ENCODE results near the gene SLC49A3. TPM values are rescaled to one million over a fixed set of nuclear protein-coding genes. Genes with fewer than 3 reads are reported as not detected.

Gene SLC49A3
- total and polyA plus RNA-seq, 2 of the 13 experiments (the other 11 are each of a cell fraction or from before 2014, with no cell fraction given): 0.07 to 0.17 TPM

DNA sequence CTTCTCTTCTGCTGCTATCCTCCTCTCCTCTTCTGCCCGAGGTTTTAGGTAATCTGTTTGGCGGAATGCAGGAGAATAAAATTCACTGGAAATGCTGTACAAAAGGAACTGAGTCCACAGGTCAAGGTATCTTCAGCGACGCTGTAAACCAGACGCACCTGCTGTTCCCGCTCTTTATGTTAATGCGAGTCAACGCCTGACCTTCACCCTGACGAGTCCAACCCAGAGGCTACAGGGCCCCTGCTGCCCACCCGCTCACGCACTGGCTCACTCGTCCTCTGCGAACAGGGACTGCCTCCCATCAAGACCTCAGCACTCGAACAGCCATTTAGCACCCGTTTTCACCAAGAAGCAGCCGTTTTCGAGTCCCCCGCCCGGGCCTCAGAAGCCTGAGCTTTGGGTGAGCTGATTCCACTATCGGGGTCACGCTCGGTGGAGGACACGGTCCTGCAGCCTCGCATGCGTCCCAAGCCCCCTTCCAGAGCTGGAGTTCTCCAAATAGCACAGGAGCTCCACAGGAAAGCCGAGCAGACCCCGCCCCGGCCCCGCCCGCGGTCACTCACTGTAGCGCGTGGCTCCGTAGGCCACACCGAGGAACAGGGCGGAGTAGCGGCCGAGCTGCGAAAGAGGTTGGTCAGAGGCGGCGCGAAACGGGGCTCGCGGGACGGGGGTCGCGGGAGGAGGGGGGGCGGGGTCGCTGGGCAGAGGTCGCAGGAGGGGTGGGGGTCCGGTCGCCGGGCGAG lies 15.4 kb downstream of the SLC49A3 start (continued):
- TF ChIP-seq, protein P1, sequence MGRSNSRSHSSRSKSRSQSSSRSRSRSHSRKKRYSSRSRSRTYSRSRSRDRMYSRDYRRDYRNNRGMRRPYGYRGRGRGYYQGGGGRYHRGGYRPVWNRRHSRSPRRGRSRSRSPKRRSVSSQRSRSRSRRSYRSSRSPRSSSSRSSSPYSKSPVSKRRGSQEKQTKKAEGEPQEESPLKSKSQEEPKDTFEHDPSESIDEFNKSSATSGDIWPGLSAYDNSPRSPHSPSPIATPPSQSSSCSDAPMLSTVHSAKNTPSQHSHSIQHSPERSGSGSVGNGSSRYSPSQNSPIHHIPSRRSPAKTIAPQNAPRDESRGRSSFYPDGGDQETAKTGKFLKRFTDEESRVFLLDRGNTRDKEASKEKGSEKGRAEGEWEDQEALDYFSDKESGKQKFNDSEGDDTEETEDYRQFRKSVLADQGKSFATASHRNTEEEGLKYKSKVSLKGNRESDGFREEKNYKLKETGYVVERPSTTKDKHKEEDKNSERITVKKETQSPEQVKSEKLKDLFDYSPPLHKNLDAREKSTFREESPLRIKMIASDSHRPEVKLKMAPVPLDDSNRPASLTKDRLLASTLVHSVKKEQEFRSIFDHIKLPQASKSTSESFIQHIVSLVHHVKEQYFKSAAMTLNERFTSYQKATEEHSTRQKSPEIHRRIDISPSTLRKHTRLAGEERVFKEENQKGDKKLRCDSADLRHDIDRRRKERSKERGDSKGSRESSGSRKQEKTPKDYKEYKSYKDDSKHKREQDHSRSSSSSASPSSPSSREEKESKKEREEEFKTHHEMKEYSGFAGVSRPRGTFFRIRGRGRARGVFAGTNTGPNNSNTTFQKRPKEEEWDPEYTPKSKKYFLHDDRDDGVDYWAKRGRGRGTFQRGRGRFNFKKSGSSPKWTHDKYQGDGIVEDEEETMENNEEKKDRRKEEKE (IDR thresholded peaks at IDR 0.05): no peak
- TF ChIP-seq, protein P2, sequence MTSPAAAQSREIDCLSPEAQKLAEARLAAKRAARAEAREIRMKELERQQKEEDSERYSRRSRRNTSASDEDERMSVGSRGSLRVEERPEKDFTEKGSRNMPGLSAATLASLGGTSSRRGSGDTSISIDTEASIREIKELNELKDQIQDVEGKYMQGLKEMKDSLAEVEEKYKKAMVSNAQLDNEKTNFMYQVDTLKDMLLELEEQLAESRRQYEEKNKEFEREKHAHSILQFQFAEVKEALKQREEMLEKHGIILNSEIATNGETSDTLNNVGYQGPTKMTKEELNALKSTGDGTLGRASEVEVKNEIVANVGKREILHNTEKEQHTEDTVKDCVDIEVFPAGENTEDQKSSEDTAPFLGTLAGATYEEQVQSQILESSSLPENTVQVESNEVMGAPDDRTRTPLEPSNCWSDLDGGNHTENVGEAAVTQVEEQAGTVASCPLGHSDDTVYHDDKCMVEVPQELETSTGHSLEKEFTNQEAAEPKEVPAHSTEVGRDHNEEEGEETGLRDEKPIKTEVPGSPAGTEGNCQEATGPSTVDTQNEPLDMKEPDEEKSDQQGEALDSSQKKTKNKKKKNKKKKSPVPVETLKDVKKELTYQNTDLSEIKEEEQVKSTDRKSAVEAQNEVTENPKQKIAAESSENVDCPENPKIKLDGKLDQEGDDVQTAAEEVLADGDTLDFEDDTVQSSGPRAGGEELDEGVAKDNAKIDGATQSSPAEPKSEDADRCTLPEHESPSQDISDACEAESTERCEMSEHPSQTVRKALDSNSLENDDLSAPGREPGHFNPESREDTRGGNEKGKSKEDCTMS (CRISPR knock-in tag; conservative IDR thresholded peaks at IDR 0.05): no peak
- TF ChIP-seq, protein P3, sequence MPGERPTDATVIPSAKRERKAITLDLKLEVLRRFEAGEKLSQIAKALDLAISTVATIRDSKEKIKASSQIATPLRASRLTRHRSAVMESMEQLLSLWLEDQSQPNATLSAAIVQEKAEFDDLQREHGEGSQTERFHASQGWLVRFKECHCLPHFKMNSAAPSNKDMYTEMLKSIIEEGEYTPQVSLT (CRISPR knock-in tag; IDR thresholded peaks at IDR 0.05; ENCODE audit: borderline replicate concordance, low read depth): no peak
- TF ChIP-seq ZNF776 (CRISPR knock-in tag; IDR thresholded peaks at IDR 0.05) (no peak), U2AF2 (IDR thresholded peaks at IDR 0.05; ENCODE audit: low read depth, low read length) (no peak), MYC (CRISPR knock-in tag; IDR thresholded peaks at IDR 0.05; ENCODE audit: borderline replicate concordance) (peak; percentile 7), ZFP37 (CRISPR knock-in tag; IDR thresholded peaks at IDR 0.05; ENCODE audit: borderline replicate concordance) (no peak)
- TF ChIP-seq, protein P4, sequence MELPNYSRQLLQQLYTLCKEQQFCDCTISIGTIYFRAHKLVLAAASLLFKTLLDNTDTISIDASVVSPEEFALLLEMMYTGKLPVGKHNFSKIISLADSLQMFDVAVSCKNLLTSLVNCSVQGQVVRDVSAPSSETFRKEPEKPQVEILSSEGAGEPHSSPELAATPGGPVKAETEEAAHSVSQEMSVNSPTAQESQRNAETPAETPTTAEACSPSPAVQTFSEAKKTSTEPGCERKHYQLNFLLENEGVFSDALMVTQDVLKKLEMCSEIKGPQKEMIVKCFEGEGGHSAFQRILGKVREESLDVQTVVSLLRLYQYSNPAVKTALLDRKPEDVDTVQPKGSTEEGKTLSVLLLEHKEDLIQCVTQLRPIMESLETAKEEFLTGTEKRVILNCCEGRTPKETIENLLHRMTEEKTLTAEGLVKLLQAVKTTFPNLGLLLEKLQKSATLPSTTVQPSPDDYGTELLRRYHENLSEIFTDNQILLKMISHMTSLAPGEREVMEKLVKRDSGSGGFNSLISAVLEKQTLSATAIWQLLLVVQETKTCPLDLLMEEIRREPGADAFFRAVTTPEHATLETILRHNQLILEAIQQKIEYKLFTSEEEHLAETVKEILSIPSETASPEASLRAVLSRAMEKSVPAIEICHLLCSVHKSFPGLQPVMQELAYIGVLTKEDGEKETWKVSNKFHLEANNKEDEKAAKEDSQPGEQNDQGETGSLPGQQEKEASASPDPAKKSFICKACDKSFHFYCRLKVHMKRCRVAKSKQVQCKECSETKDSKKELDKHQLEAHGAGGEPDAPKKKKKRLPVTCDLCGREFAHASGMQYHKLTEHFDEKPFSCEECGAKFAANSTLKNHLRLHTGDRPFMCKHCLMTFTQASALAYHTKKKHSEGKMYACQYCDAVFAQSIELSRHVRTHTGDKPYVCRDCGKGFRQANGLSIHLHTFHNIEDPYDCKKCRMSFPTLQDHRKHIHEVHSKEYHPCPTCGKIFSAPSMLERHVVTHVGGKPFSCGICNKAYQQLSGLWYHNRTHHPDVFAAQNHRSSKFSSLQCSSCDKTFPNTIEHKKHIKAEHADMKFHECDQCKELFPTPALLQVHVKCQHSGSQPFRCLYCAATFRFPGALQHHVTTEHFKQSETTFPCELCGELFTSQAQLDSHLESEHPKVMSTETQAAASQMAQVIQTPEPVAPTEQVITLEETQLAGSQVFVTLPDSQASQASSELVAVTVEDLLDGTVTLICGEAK (IDR thresholded peaks at IDR 0.05): no peak
- TF ChIP-seq, protein P4 (CRISPR knock-in tag; IDR thresholded peaks at IDR 0.05): no peak
- TF ChIP-seq, protein P5, sequence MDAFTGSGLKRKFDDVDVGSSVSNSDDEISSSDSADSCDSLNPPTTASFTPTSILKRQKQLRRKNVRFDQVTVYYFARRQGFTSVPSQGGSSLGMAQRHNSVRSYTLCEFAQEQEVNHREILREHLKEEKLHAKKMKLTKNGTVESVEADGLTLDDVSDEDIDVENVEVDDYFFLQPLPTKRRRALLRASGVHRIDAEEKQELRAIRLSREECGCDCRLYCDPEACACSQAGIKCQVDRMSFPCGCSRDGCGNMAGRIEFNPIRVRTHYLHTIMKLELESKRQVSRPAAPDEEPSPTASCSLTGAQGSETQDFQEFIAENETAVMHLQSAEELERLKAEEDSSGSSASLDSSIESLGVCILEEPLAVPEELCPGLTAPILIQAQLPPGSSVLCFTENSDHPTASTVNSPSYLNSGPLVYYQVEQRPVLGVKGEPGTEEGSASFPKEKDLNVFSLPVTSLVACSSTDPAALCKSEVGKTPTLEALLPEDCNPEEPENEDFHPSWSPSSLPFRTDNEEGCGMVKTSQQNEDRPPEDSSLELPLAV (CRISPR knock-in tag; conservative IDR thresholded peaks at IDR 0.05; ENCODE audit: low read depth): no peak
